Measurements from ENCODE around the gene ABCC6.
"Not testable (repeated sequence)": the region's sequence is repeated elsewhere in the genome, so short reads cannot be mapped to it uniquely, and the experiment has no call there.

The ABCC6 gene

DNA sequence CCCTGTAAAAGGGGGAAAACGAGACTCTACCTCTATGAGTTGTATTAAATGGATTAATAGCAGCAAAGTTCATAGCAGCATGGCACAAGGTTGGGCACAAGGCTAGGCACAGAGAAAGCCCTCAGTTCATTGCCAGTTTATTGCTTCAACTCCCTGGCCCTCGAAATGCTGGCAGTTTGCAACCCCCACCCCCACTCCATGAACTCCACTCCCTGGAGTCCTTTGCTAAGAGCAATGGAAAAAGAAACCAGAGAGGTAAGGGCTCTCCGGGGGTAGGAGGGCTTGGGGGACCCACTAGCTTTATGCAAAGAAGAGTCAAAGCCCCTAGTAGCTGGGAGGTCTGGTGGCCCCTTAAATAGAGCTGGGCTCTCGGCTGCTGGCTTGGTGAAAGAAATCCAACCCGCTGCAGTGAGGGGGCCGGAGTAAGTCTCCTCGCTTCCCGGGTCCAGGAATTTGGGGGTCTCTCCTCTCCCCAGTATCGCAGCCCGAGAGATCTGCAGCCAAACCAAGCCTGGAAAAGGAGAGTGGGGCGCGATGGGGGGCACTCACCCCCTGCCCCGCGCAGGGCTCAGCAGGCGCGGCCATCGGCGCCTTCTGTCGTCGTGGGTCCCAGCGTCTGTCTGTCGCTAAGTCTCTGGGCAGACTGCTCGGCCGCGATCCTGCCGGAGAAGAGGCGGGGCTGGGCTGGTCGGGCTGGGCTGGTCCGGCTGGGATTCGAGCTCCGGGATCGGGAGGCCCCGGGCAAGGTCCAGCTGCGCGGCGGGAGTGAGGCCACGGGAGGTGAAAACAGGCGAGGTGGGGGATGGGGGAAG, at the start of gene ABCC6:
ABCC6 (minus strand) TSS at position 645 of the 812 bp plus-strand sequence; CDS start at position 585, 60 bp downstream.
- not testable (repeated sequence) for DNase-seq

GRCh38 chr16:16272573-16273221, 49.4 kb upstream of the ABCC6 start:
- not testable (repeated sequence) for DNase-seq

DNA sequence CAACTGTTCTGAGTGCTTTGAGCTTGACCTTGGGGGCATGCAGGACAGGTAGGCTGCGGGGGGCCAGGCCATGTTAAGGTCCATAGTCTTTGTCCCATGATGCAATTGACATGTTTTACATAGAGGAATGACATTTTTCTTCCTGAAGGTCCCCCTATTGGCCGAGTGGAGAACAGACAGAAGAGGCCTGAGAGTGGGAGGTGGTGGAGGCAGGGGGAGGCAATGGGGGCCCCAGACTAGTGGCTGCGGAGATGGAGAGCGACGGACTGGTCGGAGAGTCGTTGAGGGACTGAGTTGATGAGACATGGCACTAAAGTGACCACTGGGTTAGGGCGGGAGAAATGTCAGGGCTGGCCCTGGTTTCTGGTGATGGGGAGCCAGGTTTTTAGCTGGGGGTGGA, 48.4 kb upstream of the ABCC6 start:
- not testable (repeated sequence) for DNase-seq

- DNase-seq, result not testable (repeated sequence)
Measured at GRCh38 chr16:16268185-16268808, 45.0 kb upstream of the ABCC6 start.

GRCh38 chr16:16267708-16268107, 44.4 kb upstream of the ABCC6 start:
- DNase-seq, result not testable (repeated sequence)

DNA sequence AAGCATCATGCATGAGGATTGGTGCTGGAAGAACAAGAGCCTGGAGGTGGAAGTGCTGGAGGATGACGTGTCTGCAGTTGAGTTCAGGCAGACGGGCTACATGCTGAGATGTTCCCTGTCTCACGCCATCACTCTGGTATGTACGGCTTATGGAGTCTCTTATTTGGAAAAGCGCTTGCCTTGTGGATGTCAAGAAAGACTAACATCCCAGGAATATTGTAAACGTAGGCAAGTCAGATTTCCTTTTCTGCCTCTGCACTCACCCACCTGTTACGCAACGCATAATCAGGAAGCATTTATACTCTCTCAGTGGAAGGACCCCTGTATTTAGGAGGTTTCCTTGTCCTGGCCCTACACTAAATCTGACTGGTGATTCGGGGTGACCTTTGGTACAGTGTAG, 41.8 kb upstream of the ABCC6 start:
- not testable (repeated sequence) for DNase-seq

DNA sequence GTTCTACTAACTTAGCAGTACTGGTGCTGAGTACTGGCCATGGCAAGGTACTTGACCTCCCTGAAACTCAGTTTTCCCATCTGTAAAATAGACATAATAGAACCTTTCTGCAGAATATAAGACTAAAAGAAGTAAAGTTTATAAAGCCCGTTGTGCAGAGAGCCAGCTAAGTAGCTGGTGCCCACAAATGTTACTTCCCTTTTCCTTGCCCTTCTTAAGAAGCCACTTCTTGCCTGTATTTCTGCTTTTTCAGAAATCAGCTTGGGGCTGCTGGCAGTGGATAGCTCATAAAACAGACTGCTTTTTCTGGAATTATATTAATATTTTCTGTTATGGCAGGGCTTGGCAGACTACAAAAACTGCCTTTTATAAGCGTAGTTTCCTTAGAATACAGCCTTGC, 40.7 kb upstream of the ABCC6 start:
- not testable (repeated sequence) for DNase-seq

DNA sequence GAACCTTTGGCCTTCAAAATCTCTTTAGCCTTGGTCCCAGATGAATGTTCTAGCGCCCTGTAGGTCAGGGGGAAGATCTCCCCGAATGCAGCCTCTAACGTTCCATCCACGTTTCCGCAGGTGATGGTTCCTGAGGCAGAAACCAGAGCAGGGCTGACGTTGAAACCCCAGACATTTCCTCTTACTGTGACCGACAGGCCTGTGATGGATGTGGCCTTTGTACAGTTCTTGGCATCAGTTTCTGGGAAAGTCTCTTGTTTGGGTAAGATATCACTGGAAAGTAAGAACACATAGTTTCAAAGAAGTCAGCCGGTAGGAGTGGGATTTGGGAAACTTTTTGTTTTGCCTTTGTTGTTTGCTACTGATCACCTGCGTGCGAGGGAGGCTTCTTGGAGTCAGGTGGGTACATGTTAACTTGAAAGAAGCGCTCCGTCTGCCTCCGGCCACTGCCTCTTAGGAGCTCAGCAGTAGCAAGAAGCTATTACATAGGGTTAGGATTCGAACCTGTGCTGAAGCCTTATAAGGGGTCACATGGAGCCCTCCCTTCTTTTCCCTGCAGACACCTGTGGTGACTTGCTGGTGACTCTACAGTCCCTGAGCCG, 39.8 kb upstream of the ABCC6 start:
- not testable (repeated sequence) for DNase-seq

DNA sequence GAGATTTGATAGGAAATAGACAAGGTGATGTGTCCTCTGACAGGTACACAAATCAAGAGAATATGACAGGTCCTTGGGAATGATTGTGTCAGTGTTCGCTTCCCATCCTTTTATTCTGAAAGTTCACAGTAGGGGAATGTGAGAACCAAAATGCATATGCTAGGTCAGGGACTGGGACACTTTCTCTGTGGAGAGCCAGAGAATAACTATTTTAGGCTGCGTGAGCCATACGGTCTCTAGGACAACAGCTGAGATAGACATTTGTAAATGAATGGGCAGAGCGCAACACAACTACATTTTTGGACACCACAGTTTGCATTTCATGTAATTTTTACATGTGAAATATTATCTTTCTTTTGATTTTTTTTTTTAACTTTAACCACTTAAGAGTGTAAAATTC, 36.7 kb upstream of the ABCC6 start:
- DNase-seq, result not testable (repeated sequence)

DNA sequence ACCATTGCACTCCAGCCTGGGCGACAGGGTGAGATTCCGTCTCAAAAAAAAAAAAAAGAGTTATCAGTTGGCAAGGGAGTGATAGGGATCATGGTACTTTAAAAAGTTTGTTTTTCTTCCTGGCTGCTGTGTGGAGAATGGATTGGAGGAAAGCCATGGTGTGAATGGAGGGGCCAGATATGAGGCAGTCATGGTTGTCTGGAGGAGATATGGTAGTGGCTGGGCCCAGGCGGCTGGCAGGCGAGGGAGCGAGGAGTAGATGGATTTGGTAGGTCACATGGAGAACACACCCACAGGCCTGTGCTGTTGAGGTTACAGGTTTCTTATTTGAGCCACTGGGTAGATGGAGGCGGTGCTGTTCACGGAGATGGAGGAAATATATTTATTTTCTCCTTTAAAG, 35.5 kb upstream of the ABCC6 start:
- DNase-seq, result not testable (repeated sequence)

- not testable (repeated sequence) for DNase-seq
Measured at GRCh38 chr16:16257301-16257923, 34.1 kb upstream of the ABCC6 start.

- DNase-seq, result not testable (repeated sequence)
Measured at GRCh38 chr16:16252377-16252776, 29.1 kb upstream of the ABCC6 start.

DNA sequence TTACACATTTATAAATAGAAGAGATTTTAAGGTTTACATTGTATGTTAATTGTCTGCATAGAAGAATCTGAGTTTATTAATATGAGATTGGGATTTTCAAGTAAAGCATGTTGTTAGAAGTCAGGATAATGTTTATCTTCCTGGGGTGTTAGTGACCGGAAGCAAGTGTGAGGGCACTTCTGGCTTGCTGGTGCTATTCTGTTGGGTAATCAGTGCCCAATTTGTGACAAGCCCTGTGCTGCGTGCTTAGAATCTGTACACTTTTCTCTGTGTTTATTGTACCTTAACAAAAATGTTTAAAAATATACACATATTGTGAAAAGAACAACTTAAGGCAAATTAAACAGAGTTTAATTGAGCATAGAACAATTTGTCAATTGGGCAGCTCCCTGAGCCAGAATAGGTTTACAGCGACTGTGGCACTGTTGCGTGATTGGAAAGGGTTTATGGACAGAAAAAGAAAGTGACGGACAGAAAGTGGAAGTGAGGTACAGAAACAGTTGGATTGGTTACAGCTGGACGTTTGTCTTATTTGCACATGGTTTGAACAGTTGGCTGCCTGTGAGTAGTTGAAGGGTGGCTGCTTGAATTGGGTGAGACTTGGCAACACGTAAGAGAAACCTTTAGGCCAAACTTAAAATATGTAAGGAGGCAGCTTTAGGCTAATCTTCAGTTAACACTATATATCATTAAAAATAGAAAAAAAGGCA, 26.5 kb upstream of the ABCC6 start:
- DNase-seq, result not testable (repeated sequence)

DNA sequence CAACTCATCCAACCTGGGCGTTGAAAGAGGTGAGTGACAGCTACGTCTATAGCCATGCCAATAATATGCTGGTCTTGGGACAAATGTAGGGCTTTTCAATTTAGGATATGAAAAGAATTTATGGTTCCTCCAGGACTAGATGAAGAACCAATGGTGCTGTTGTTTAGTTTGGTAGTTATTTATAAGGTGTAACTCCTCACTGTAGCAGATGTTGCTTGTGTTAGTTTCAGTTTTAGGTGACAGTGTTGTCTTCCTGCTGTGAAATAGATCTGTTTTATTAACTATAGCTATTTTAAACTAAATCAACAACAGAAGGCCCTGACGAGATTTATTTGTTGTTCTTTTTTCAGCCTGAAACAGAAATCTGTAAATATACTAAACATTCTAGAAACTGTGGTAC, 24.1 kb upstream of the ABCC6 start:
- not testable (repeated sequence) for DNase-seq

GRCh38 chr16:16246578-16247262, 23.4 kb upstream of the ABCC6 start:
- not testable (repeated sequence) for DNase-seq

DNA sequence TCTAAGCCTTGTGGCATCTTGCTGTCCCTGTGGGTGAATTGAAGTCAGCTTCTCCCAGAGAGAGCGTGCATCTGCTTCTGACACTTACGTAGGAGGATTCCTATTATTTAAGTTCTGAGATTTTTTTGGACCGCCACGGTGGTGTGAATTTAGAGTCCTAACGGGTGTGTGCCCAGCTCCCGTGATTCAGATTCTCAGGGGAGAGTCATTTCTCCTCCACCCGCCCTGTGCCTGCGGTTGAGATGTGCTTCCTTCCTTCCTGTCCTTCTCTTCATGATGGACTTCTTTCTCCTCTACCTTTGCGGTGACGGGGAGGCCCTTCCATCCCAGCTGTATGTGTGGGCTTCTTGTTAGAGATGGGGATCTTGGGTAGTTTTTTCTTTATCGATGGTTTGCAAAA, 20.6 kb upstream of the ABCC6 start:
- DNase-seq, result not testable (repeated sequence)

- not testable (repeated sequence) for DNase-seq
Measured at GRCh38 chr16:16240667-16241066, 17.4 kb upstream of the ABCC6 start.

GRCh38 chr16:16237738-16238137, 14.4 kb upstream of the ABCC6 start:
- DNase-seq, result not testable (repeated sequence)

GRCh38 chr16:16237071-16237470, 13.8 kb upstream of the ABCC6 start:
- DNase-seq, result not testable (repeated sequence)

- DNase-seq, result not testable (repeated sequence)
Measured at GRCh38 chr16:16232692-16233061, 9.4 kb upstream of the ABCC6 start.

DNA sequence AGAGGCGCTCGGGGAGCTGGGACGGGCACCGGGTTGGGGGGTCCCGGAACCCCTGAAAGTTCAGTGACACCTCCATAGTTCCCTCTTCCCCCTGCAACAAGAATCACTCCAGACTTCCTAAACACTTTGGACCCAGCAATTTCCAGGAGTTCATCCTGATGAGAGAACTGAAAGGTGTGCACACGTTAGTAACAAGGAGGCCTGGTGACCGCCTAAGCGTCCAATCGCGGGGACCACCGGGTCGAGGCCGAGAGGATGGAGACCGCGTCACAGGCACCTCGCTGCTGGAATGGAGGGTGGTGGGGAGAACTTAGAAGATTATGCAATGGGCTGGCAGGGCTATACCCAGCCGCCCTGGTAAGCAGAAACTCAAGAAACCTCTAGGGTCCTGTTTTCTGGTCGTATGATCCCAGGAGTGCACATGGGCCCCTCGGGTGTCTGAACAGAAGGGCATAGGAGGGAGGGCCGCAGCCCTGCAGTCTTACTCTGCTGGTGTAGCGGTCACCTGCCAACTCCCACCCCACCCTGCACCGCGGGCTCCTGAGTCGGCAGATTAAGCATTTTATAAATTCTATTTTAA, 458 bp upstream of the ABCC6 start:
- not testable (repeated sequence) for DNase-seq

All from NCI-H446 (cell line).